Stimulated activated CD4-positive, alpha-beta T cell treated with anti-CD3 and anti-CD28 coated beads, TNF-alpha, amount 100 ng/mL, for 4 hours (primary cell): ENCODE measurements around the gene ZNF774.
"Not testable (repeated sequence)": the region's sequence is repeated elsewhere in the genome, so short reads cannot be mapped to it uniquely, and the experiment has no call there.

ENCODE experiments used
- DNase-seq, 3 experiments: peaks; one replicate each; pipeline ENCODE4 v3.0.0-alpha.2; 2020; ENCODE audit warnings: low read depth in 3 of 3

ZNF774 gene

GRCh38 chr15:90352107-90352893 lies at the start of gene ZNF774:
Gene ZNF774, plus strand, starts transcription at chr15:90352284. Its CDS starts 2,377 bp downstream, at chr15:90354661.
- peak; percentile 75 to 79 (median 78) for DNase-seq

GRCh38 chr15:90305355-90305754 lies 46.7 kb upstream of the ZNF774 start:
- DNase-seq = not testable (repeated sequence)

DNA sequence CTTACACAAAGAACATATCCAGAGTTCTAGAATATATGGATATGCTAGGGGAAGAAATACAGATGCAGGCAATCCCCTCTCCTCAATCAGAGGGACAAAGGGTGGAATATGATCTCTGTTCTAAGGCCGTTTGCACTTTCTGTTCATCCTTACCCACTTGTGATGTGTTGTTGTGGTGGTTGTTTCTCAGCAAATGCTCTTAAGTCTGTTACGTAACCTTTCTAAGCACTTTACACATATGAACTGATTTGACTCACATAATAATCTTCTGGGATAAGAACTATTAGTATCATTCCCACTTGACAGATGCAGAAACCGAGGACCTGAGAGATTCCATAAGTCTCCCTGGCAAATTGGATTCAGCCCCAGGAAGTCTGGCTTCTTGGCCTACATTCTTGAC lies 46.2 kb upstream of the ZNF774 start:
- DNase-seq = no peak

DNA sequence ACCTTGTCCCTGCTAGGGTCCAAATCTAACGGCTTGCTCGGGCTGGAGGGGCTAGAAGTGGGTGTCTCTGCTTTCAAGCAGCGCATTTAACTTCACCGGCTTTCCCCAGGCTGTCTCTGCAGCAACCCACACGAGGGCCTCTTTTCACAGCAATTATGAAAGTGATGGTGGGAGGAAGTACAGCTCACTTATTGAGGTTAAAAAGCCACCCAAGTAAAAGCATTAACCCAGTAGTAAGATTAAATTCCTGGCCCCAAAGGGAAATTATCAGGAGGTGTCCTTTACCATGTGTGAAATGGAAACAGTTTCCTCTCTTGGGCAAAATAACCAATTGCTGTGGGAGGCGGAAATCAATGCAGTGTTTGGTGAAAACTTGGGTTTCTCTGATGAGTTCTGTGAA lies 45.5 kb upstream of the ZNF774 start:
- DNase-seq = no peak

DNA sequence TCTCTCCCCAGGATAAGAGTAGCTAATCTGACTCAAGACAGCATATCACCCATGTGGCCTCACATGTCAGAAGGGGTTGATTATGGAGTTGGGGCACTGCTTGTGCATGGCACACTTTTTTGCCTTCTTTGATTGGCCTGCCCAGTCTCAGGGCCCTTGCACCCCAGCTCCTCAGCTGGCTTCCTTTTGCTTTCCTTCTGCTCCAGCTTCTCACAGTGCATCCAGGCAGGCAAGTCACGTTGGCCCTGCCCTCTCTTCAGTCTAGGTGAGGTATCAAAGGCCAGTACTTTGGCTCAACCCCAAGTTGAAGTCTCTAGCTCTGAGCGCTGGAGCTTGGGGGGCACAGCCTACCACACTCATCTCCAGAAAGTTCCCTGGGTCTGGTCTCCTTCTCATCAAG lies 44.4 kb upstream of the ZNF774 start:
- DNase-seq = no peak

DNA sequence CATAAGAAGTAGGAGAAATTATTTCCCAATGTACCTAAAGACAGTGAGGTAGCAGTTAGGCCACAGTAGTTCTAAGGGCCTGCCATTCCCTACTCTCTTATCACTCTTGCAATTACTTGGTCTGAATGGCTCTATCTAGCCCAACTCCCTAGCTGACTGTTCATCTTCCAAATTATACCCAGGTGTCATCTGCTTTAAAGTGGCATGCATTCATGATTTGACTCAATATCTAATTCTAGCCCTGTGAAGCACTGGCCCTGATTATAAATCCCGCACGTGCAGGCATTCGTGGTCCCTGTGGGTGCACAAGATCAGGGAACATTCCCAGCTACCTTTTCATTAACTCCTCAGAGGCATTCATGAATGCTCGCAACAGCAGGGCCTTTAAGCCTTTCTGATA lies 43.1 kb upstream of the ZNF774 start:
- DNase-seq = no peak

- no peak for DNase-seq
These were observed 36.7 kb upstream of the ZNF774 start for GRCh38 chr15:90315278-90315982.

DNA sequence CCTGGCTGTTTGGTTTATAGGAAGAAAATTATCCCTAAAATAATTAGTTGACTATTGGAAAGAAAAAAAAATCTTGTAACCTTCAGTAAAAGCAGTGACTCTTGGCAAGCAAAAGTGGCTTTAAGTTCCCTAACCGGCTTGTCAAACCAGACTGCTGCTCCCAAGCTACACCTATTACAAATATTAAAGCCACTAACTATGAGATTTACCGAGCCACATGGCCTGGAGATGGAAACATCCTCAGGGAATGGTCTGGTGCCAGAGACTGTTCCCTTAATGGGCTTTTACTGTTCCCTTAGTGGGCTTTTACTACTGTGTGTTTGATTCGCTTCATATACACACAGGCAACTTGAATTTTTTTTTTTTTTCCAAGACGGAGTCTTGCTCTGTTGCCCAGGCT lies 35.9 kb upstream of the ZNF774 start:
- DNase-seq = no peak

GRCh38 chr15:90318591-90318990 lies 33.5 kb upstream of the ZNF774 start:
- DNase-seq = no peak

DNA sequence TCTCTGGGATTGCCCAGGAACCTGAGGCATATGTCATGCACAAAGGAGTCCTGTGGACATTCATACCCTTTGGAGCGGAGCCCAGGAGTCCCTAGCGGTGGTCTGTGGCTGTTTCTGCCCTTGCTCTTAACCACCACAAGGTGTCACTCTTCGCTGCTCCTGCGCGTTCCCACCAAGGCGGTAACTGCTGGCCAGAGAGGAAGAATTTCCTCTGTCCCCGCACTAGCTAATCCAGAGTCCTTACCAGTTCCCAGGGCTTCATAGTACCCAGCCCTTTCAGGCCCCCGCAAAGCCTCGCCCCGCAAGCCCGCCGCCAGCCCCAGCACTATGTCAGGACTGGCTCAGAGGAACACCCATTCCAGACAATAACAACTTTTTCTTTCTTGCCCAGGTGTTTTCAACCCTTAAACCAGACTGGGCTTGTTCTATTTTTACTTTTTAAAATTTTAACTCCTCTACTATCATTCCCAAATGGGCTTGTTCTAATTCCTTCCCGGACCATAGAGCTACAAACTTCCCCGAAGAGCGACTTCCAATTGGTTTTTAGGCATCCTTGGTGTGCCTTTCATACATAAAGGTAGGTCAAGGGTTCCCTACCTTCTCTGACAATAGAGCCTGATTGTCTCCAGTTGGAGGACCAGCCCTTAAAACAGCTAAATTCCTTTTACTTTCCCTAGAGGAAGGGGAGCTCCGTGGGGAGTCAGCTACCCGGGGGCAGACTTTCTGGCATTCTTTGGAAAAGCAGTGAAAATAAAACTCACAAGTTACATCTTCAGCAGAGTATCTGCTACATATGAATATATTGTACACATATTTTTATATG lies 31.8 kb upstream of the ZNF774 start:
- DNase-seq = peak; percentile 31 to 43 (median 36)

GRCh38 chr15:90320885-90321278 lies 31.2 kb upstream of the ZNF774 start:
- no peak for DNase-seq

DNA sequence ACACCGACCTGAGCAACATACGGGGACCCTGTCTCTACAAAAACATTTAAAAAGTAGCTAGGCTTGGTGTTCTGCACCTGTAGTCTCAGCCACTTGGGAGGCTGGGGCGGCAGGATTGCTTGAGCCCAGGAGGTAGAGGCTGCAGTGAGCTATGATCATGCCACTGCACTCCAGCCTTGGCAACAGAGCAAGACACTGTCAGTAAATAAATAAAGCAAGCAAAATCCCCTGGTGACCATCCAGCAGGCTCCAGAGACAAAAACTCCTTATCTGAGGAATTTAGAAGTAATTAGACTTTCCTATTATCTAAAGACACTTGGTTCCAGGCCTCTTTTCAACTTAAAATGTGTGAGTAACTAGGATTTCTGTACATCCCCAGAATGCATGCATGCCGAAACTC lies 29.5 kb upstream of the ZNF774 start:
- DNase-seq = no peak

GRCh38 chr15:90325726-90326125 lies 26.4 kb upstream of the ZNF774 start:
- DNase-seq = no peak

GRCh38 chr15:90326441-90326840 lies 25.6 kb upstream of the ZNF774 start:
- DNase-seq = no peak

DNA sequence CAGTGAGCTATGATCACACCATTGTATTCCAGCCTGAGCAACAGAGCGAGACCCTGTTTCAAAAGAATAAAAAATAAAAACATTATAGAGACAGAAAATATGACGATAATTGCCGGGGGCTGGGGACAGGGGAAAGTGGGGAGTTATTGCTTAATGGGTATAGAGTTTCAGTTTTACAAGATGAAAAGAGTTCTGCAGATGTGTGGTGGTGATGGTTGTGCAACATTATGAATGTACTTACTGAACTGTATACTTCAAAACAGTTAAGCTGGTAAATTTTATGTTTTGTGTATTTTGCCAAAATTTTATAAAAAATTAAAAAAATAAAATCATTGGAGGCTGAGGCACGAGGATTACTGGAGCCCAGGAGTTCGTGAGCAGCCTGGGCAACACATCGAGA lies 24.8 kb upstream of the ZNF774 start:
- no peak for DNase-seq

DNA sequence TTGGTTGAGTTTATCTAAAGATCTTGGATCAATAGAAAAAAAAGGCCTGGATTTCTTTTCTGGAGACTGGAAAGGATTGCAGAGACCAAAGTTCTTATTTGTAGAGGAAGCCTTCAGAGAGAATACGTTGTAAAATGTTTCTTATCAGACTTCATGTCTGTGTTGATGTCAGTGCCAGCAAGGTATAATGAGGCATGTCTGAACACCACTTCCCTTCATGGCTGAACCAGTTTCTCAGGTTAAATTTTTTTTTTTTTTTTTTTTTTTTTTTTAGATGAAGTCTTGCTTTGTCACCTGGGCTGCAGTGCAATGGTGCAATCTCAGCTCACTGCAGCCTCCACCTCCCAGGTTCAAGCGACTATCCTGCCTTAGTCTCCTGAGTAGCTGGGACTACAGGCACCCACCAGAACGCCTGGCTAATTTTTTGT lies 17.8 kb upstream of the ZNF774 start:
- DNase-seq = no peak

DNA sequence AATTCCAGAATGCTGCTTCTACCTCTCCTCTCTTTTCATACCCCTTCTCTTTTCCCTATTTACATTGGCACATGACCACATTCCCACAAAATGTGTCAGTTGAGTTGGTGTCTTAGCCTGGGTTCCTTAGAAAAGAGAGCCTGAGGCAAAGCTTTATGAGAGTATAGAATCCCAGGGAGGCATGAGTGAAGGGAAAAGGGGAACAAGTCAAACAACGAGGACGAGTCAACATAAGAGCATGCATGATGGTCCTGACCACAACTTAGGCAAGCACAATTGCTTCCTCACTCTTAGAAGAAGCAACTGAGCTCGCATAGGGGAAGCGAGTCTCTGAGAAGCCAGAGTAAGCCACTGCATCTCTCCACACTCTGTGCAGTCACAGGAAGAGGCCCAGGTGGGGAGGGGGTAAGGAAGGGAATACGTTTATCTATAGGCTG lies 15.4 kb upstream of the ZNF774 start:
- DNase-seq = no peak

DNA sequence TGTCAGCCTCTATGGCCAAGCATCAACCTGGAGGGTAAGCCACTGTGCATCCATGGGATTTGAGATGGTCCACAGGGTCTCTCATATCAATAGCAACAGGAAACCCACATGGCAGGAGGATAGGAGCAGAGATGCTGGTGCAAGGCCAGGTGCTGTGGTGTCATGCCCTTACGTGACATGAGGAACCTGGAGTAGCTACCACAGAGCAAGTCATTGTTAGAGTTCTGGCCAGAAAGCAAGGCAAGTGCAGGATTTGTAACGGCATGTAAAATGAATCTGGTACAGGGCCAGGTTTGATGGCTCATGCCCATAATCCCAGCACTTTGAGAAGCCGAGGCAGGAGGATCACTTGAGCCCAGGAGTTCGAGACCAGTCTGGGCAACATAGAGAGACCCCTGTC lies 14.8 kb upstream of the ZNF774 start:
- no peak for DNase-seq

- DNase-seq = no peak
These were observed 13.6 kb upstream of the ZNF774 start for GRCh38 chr15:90338532-90338931.

DNA sequence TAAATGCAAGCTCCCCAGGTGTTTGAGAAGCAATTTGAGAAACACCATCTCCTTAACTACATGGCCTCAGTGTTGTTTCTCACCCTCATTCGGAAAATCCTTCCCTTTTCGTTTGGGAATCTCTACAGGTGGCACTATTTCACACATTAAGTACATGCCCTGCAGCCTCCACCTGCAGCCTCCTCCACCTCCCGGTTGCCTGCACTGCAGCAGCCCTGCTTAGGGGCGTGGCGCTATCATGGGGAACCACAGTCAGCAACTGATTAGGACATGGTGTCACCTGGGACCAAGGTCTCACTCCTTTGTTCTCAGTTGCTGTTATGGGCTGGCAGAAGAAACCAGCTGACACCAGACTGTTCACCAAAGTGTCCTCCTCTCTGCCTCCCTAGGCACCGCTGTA lies 11.7 kb upstream of the ZNF774 start:
- no peak for DNase-seq

- no peak for DNase-seq
These were observed 8.7 kb upstream of the ZNF774 start for GRCh38 chr15:90343302-90343790.

GRCh38 chr15:90344662-90345061 lies 7.4 kb upstream of the ZNF774 start:
- DNase-seq = no peak
